ENCODE data around the gene MRGPRE.

The MRGPRE gene

GRCh38 chr11:3225826-3226750 is 6.1 kb downstream of the MRGPRE start:
- DNase-seq, result no peak

GRCh38 chr11:3225159-3225758 is 7.0 kb downstream of the MRGPRE start:
- no peak for DNase-seq

GRCh38 chr11:3224401-3225057 is 7.7 kb downstream of the MRGPRE start:
- DNase-seq, result no peak

- no peak for DNase-seq
Measured at GRCh38 chr11:3223932-3224381, 8.3 kb downstream of the MRGPRE start.

- DNase-seq, result no peak
Measured at GRCh38 chr11:3222941-3223915, 9.0 kb downstream of the MRGPRE start.

- no peak for DNase-seq
Measured at GRCh38 chr11:3222003-3222855, 10.0 kb downstream of the MRGPRE start.

- no peak for DNase-seq
Measured at GRCh38 chr11:3221408-3222002, 10.7 kb downstream of the MRGPRE start.

- no peak for DNase-seq
Measured at GRCh38 chr11:3220521-3221407, 11.5 kb downstream of the MRGPRE start.

GRCh38 chr11:3220101-3220500 is 12.1 kb downstream of the MRGPRE start:
- no peak for DNase-seq

GRCh38 chr11:3219281-3219892 is 12.8 kb downstream of the MRGPRE start:
- no peak for DNase-seq

GRCh38 chr11:3218483-3219280 is 13.5 kb downstream of the MRGPRE start, which contains the start of gene MRGPRG:
Gene MRGPRG (minus strand): TSS chr11:3218813. CDS start chr11:3218813, 0 bp downstream.
- no peak for DNase-seq

- DNase-seq, result no peak
Measured at GRCh38 chr11:3217818-3218482, 14.3 kb downstream of the MRGPRE start.

- DNase-seq, result no peak
Measured at GRCh38 chr11:3216027-3216525, 16.1 kb downstream of the MRGPRE start.

GRCh38 chr11:3215346-3216026 is 16.7 kb downstream of the MRGPRE start:
- DNase-seq, result no peak

- DNase-seq, result no peak
Measured at GRCh38 chr11:3214420-3214699, 17.9 kb downstream of the MRGPRE start.

- no peak for DNase-seq
Measured at GRCh38 chr11:3213659-3214419, 18.4 kb downstream of the MRGPRE start.

GRCh38 chr11:3208272-3208671 is 23.9 kb downstream of the MRGPRE start:
- no peak for DNase-seq
